HEK293 (cell line): Measurements from ENCODE around the gene KIF26B.

Experiments used
- CTCF ChIA-PET: fragments of 350-600 bp; formaldehyde crosslinking; extraction: SDS; loops from one replicate; lab custom pipeline; 2021; ENCODE audit warnings: antibody characterized with exemption; lab: Yijun Ruan, JAX
- POLR2A ChIA-PET: fragments of 300-600 bp; formaldehyde crosslinking; extraction: SDS; loops from one replicate; lab custom pipeline; 2020; ENCODE audit warnings: antibody characterized with exemption, inconsistent platforms; lab: Yijun Ruan, JAX
- H3K27ac ChIP-seq: fragments of 200-500 bp; sonication (Bioruptor generic); 2 replicates; pipeline ENCODE4 v1.5.1; 2014; ENCODE audit warnings: low read depth, low read length, control low read depth, inconsistent platforms; ENCODE audit errors: extremely low read depth
- H3K36me3 ChIP-seq, 2 experiments: fragments of 200-500 bp in 1 of 2; sonication (Bioruptor generic) in 1 of 2; 1 replicate in 1 of 2; 2 replicates in 1 of 2; pipeline ENCODE4 v1.5.1; 2014 to 2017; ENCODE audit warnings: inconsistent platforms in 2 of 2, low read length in 2 of 2; ENCODE audit not compliant: control insufficient read depth in 2 of 2, insufficient read depth in 1 of 2
- H3K4me1 ChIP-seq: fragments of 200-500 bp; sonication (Bioruptor generic); 2 replicates; pipeline ENCODE4 v1.5.1; 2014; ENCODE audit warnings: mild to moderate bottlenecking, low read length, inconsistent platforms; ENCODE audit not compliant: control insufficient read depth, insufficient read depth
- H3K4me3 ChIP-seq: 2 replicates; pipeline ENCODE4 v1.5.1; 2011; ENCODE audit warnings: low read depth, mild to moderate bottlenecking, control low read depth, low read length, moderate library complexity
- H3K9me3 ChIP-seq: fragments of 200-500 bp; sonication (Bioruptor generic); 2 replicates; pipeline ENCODE4 v1.5.1; 2014; ENCODE audit warnings: low read depth, low read length, inconsistent platforms; ENCODE audit not compliant: control insufficient read depth, insufficient read depth
- CTCF ChIP-seq: fragments of 450-650 bp; formaldehyde crosslinking; IDR thresholded peaks from 2 replicates; pipeline ENCODE4 v1.5.1; 2016; ENCODE audit warnings: missing biosample characterization, missing genetic modification characterization
- MEIS1 ChIP-seq: sonication (generic); formaldehyde crosslinking; IDR thresholded peaks from 2 replicates; pipeline ENCODE4 v1.8.1; 2022; ENCODE audit warnings: missing genetic modification reagents, mild to moderate bottlenecking, borderline replicate concordance
- PRDM2 ChIP-seq: fragments of 450-650 bp; formaldehyde crosslinking; IDR thresholded peaks from 2 replicates; pipeline ENCODE4 v1.5.1; 2016; ENCODE audit warnings: missing biosample characterization, missing genetic modification characterization, borderline replicate concordance
- ZFP41 ChIP-seq: fragments of 450-650 bp; formaldehyde crosslinking; IDR thresholded peaks from 2 replicates; pipeline ENCODE4 v1.5.1; 2016; ENCODE audit warnings: missing biosample characterization, missing genetic modification characterization, borderline replicate concordance
- ZNF558 ChIP-seq: fragments of 450-650 bp; formaldehyde crosslinking; IDR thresholded peaks from 2 replicates; pipeline ENCODE4 v1.5.1; 2016; ENCODE audit warnings: missing biosample characterization, missing genetic modification characterization
- ZNF654 ChIP-seq: fragments of 450-650 bp; formaldehyde crosslinking; IDR thresholded peaks from 2 replicates; pipeline ENCODE4 v1.5.1; 2016; ENCODE audit warnings: low read depth, missing biosample characterization, missing genetic modification characterization
- TF ChIP-seq, protein P1 (sequence below): sonication (generic); formaldehyde crosslinking; IDR thresholded peaks from 2 replicates; pipeline ENCODE4 v1.8.1; 2022; ENCODE audit warnings: mild to moderate bottlenecking, moderate library complexity, missing genetic modification reagents

The KIF26B gene

DNA sequence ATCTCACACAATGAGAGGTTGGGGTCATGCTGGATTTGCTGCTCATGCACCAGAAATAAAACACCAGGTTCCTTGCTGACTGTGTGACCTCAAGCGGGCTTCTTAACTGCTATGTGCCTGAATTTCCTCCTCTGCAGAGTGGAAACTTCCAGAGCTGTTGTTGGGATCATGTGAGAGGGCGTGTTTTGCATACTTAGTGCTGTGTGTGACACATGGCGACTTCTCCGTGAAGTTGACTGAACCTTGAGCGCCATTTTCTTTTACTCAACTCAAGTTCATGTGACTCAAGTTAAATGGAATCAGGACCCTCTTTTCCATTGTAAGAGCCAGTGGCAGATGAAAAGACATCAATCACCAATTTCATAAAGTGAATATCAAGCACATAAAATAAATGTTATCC lies 224.0 kb downstream of the KIF26B start (continued):
- no peak for TF ChIP-seq CTCF (tag by site-specific recombination)

- POLR2A ChIA-PET: no interaction called here
- H3K27ac ChIP-seq: no peak overlapping the region
- H3K4me1 ChIP-seq: no peaks in the 10 kb centered on the region
- TF ChIP-seq ZNF654 (tag by site-specific recombination) (peak; percentile 44), PRDM2 (no peak)
- H3K4me3 ChIP-seq: no peak overlapping the region
- no peaks in the 10 kb centered on the region for H3K36me3 ChIP-seq
- H3K9me3 ChIP-seq: no peaks in the 10 kb centered on the region
- CTCF ChIA-PET: interaction anchor here (0.6 to 0.8 kb wide), 4 partner anchors 25 to 742 kb away, joined by 3 to 6 read pairs (median 4); no protein-coding TSS in a partner anchor
Observed at GRCh38 chr1:245380790-245381535, 226.2 kb downstream of the KIF26B start.

DNA sequence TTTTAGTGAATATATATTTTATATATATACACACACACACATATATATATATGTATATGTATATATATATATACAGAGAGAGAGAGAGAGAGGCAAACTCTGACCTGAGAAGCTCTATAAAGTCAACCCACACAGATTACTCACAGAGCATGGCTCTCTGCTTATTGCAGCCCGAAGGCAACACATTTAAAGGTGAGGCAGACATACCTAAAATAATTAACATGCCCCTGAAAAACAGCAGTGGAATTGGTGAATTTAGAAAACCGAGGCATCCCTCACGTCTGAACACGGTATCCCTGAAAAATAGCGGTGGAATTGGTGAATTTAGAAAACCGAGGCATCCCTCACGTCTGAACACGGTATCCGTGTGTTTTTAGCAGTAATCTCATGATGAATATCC lies 228.2 kb downstream of the KIF26B start:
- no peaks in the 10 kb centered on the region for H3K4me1 ChIP-seq
- H3K4me3 ChIP-seq: no peak overlapping the region
- ChIA-PET POLR2A (interaction anchor here (0.6 kb wide), 1 partner anchor 133 kb away, joined by 8 read pairs; no protein-coding TSS in a partner anchor), CTCF (no interaction called here)
- no peaks in the 10 kb centered on the region for H3K36me3 ChIP-seq
- H3K9me3 ChIP-seq: no peaks in the 10 kb centered on the region
- TF ChIP-seq, protein P1, sequence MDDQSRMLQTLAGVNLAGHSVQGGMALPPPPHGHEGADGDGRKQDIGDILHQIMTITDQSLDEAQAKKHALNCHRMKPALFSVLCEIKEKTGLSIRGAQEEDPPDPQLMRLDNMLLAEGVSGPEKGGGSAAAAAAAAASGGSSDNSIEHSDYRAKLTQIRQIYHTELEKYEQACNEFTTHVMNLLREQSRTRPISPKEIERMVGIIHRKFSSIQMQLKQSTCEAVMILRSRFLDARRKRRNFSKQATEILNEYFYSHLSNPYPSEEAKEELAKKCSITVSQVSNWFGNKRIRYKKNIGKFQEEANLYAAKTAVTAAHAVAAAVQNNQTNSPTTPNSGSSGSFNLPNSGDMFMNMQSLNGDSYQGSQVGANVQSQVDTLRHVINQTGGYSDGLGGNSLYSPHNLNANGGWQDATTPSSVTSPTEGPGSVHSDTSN (CRISPR knock-in tag): no peak
- TF ChIP-seq ZNF558 (tag by site-specific recombination) (no peak), ZFP41 (tag by site-specific recombination) (no peak), MEIS1 (CRISPR knock-in tag) (no peak)
- H3K27ac ChIP-seq: no peak overlapping the region
